ENCODE measurements around the gene TP53I3. TPM values are rescaled to one million over a fixed set of nuclear protein-coding genes. Genes with fewer than 3 reads are reported as not detected.

TP53I3 gene
- total RNA-seq, 2 experiments from 2014 or later, result 0.38 to 0.82 TPM

GRCh38 chr2:24122366-24123194 is 37.9 kb upstream of the TP53I3 start:
- H4K20me1 ChIP-seq (ENCODE audit: insufficient read depth, low read length), result no peaks in the 10 kb centered on the region
- H3K9me2 ChIP-seq (ENCODE audit: insufficient read depth, low read length), result no peaks in the 10 kb centered on the region
- BruUV-seq (replicated peaks), result no TSS peak
- ChIA-PET CTCF (ENCODE audit: unreplicated experiment) (no interaction called here), POLR2A (interaction anchor here (0.7 kb wide), 3 partner anchors 35 to 895 kb away, joined by 3 to 4 read pairs (median 3); no protein-coding TSS in a partner anchor)
- no peaks in the 10 kb centered on the region; the same call in 1 of the 2 replicates for H3K36me3 ChIP-seq (ENCODE audit: insufficient read depth, low read length)
- no peak overlapping the region for H3K27ac ChIP-seq (ENCODE audit: low read depth, low read length, poor library complexity, severe bottlenecking)
- H3K9me3 ChIP-seq (ENCODE audit: low read length), result no peaks in the 10 kb centered on the region
- no peak overlapping the region for H2AFZ ChIP-seq (ENCODE audit: low read length)
- intact Hi-C loops (cut with micrococcal nuclease; ENCODE audit: unreplicated experiment), result no loop called here
- DNase-seq (ENCODE audit: low spot score), result no peak
- H3K79me2 ChIP-seq (ENCODE audit: insufficient read depth, low read depth, low read length), result no peaks in the 10 kb centered on the region
- no peak for TF ChIP-seq EZH2phosphoT487 (IDR thresholded peaks at IDR 0.05; ENCODE audit: borderline replicate concordance, low read depth, low read length)
- no peak for TF ChIP-seq CTCF (conservative IDR thresholded peaks at IDR 0.05; ENCODE audit: low read length)
- H3K4me1 ChIP-seq (ENCODE audit: insufficient read depth, low read length, poor library complexity, severe bottlenecking), result no peaks in the 10 kb centered on the region
- no peak overlapping the region for H3K4me3 ChIP-seq (ENCODE audit: low read depth, low read length, poor library complexity, severe bottlenecking)
- peak overlapping the region; percentile 34; the same call in 1 of the 2 replicates for H3K4me2 ChIP-seq (ENCODE audit: low read length)

- H3K79me2 ChIP-seq (ENCODE audit: insufficient read depth, low read depth, low read length), result no peaks in the 10 kb centered on the region
- no peak overlapping the region for H3K4me2 ChIP-seq (ENCODE audit: low read length)
- BruUV-seq (replicated peaks), result no TSS peak
- ChIA-PET POLR2A (interaction anchor here (0.7 kb wide), 1 partner anchor 36 kb away, joined by 3 read pairs; no protein-coding TSS in a partner anchor), CTCF (ENCODE audit: unreplicated experiment) (no interaction called here)
- no peak overlapping the region for H2AFZ ChIP-seq (ENCODE audit: low read length)
- H3K9me2 ChIP-seq (ENCODE audit: insufficient read depth, low read length), result no peaks in the 10 kb centered on the region
- H4K20me1 ChIP-seq (ENCODE audit: insufficient read depth, low read length), result no peaks in the 10 kb centered on the region
- H3K9me3 ChIP-seq (ENCODE audit: low read length), result no peaks in the 10 kb centered on the region
- TF ChIP-seq CTCF (conservative IDR thresholded peaks at IDR 0.05; ENCODE audit: low read length), result no peak
- no peak for TF ChIP-seq EZH2phosphoT487 (IDR thresholded peaks at IDR 0.05; ENCODE audit: borderline replicate concordance, low read depth, low read length)
- intact Hi-C loops (cut with micrococcal nuclease; ENCODE audit: unreplicated experiment), result no loop called here
- no peaks in the 10 kb centered on the region for H3K4me1 ChIP-seq (ENCODE audit: insufficient read depth, low read length, poor library complexity, severe bottlenecking)
- no peak overlapping the region for H3K4me3 ChIP-seq (ENCODE audit: low read depth, low read length, poor library complexity, severe bottlenecking)
- DNase-seq (ENCODE audit: low spot score), result no peak
- no peaks in the 10 kb centered on the region; the same call in 1 of the 2 replicates for H3K36me3 ChIP-seq (ENCODE audit: insufficient read depth, low read length)
- no peak overlapping the region for H3K27ac ChIP-seq (ENCODE audit: low read depth, low read length, poor library complexity, severe bottlenecking)
These were observed 36.8 kb upstream of the TP53I3 start for GRCh38 chr2:24121469-24121868.

DNA sequence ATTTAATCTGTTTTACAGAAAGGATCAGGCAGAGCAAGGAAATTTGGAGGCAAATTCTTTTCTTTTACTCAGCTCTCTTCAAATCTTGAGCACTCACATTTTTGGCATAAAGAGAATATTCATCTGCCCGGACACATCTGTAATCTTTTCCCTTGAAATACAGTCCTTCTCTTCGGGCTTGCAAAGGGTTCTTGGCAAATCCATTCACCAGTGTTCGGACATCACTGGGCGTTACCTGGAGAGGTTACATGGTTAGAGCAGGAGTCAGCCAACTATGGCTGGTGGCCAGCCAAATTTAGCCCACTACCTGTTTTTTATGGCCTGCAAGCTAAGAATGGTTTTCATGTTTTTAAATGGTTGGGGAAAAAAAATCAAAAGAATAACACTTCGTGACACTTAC is 36.4 kb upstream of the TP53I3 start:
- POLR2A ChIA-PET, result no interaction called here

More for the DNA sequence above, 36.4 kb upstream of the TP53I3 start:
- Histone ChIP-seq H3K36me3 (ENCODE audit: insufficient read depth, low read length) (no peaks in the 10 kb centered on the region; the same call in 1 of the 2 replicates), H3K9me2 (ENCODE audit: insufficient read depth, low read length) (no peaks in the 10 kb centered on the region), H3K4me2 (ENCODE audit: low read length) (no peak overlapping the region), H3K9me3 (ENCODE audit: low read length) (no peaks in the 10 kb centered on the region), H3K4me1 (ENCODE audit: insufficient read depth, low read length, poor library complexity, severe bottlenecking) (no peaks in the 10 kb centered on the region), H2AFZ (ENCODE audit: low read length) (no peak overlapping the region), H3K4me3 (ENCODE audit: low read depth, low read length, poor library complexity, severe bottlenecking) (no peak overlapping the region), H3K27ac (ENCODE audit: low read depth, low read length, poor library complexity, severe bottlenecking) (no peak overlapping the region), H3K79me2 (ENCODE audit: insufficient read depth, low read depth, low read length) (no peaks in the 10 kb centered on the region), H4K20me1 (ENCODE audit: insufficient read depth, low read length) (no peaks in the 10 kb centered on the region)
- no peak for TF ChIP-seq EZH2phosphoT487 (IDR thresholded peaks at IDR 0.05; ENCODE audit: borderline replicate concordance, low read depth, low read length)
- TF ChIP-seq CTCF (conservative IDR thresholded peaks at IDR 0.05; ENCODE audit: low read length), result no peak
- DNase-seq (ENCODE audit: low spot score), result no peak
- BruUV-seq (replicated peaks), result no TSS peak
- CTCF ChIA-PET (ENCODE audit: unreplicated experiment), result no interaction called here
- intact Hi-C loops (cut with micrococcal nuclease; ENCODE audit: unreplicated experiment), result no loop called here
